NB4 (cell line): ENCODE data around the gene SLC18A3.

Experiments used
- CTCF ChIP-seq: IDR thresholded peaks from one replicate; pipeline ENCODE4 v1.5.1; 2012; ENCODE audit warnings: low read depth, low read length
- MAX ChIP-seq: IDR thresholded peaks from 2 replicates; pipeline ENCODE4 v1.6.1; 2011; ENCODE audit warnings: low read depth, low read length
- MYC ChIP-seq: IDR thresholded peaks from 2 replicates; pipeline ENCODE4 v1.6.1; 2011; ENCODE audit warnings: low read depth, low read length
- POLR2A ChIP-seq: IDR thresholded peaks from 2 replicates; pipeline ENCODE4 v1.6.1; 2011; ENCODE audit warnings: mild to moderate bottlenecking; ENCODE audit not compliant: insufficient read length; ENCODE audit errors: extremely low read depth

- no peak for TF ChIP-seq CTCF
- TF ChIP-seq POLR2A: no peak
- no peak for TF ChIP-seq MAX
- no peak for TF ChIP-seq MYC
Observed at GRCh38 chr10:49647554-49647953, 37.4 kb downstream of the SLC18A3 start.
